Left hindlimb (tissue), 1 donor: ENCODE results near the gene SARDH.

Experiments
- DNase-seq: peaks from one replicate; pipeline ENCODE4 v3.0.0-alpha.2; 2018

The SARDH gene

DNA sequence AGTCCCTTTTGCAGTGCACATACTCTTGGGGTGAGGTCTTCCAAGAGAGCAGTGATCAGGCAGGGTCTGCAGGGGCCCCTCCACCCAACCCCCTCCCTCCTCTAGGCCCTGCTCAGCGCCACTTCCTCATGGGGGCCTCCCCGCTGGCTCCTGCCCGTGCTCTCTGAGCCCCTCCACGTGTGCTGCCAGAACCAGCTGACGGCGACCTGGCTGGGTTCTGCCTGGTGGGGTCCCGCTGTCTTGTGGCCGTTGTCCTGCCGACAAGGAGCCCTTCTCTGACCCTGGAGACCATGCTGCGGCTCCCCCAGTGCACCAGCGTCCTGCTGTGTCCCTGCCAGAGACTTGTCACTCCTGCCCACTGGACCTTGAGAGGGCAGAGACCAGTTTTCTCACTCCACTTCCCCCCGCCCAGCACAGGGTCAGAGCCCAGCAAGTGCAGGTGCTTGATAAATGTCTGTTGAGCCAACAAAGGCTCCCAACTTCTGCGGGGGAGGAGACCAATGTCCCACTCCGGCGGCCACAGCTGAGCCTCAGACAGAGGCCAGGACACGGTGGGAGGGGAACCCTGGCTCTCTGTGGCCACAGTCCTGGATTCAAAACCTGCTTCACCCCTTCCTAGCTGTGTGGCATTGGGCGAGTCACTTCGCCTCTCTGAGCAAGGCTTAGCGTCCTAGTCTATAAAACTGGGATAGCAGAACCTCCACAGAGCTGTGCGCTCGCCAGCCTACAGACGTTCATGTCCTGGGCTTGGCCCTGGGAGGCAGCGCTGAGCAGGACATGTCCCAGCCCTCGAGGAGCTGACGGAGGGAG, 24.8 kb downstream of the SARDH start:
- peak; percentile 26 for DNase-seq

DNA sequence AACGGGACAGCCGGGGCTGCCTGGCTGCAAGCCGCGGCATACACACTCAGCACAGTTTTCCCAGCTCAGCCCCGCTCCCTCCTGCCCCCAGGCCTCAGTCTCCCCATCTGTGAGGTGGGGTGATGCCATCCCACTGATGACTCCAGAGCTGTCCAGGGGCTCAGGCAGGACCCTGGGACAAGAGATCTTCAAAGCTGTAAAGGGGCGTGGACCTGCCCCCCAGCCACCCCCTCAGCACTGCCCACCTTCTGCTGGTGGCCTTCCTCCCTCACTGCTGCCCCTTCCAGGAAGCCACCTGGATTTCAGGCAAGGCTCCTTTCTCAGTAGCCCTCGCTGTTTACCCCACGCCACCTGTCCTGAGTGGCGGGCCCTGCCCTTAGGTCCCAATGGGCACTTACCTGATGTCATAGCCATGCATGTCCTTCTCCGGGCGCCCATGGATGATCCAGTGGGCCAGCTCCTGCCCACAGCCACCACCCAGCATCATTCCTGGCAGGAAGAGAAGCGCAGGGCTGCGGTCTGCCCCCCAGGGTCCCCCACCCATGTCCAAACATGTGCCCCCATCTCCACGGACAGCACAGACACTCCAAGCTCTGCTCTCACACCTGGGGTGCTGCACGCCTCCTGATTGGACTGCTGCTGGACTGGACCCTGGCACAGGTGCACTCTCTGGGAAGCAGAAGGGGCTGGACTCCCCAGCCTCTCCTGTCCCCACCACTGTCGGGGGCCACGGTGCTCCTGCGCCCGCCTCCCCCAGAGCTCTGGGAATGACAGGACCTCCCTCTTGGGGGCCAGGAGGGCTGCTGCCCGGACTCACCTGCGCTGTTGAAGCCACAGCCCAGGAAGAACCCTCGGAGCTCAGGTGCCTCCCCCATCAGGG, 25.7 kb downstream of the SARDH start:
- no peak for DNase-seq

DNA sequence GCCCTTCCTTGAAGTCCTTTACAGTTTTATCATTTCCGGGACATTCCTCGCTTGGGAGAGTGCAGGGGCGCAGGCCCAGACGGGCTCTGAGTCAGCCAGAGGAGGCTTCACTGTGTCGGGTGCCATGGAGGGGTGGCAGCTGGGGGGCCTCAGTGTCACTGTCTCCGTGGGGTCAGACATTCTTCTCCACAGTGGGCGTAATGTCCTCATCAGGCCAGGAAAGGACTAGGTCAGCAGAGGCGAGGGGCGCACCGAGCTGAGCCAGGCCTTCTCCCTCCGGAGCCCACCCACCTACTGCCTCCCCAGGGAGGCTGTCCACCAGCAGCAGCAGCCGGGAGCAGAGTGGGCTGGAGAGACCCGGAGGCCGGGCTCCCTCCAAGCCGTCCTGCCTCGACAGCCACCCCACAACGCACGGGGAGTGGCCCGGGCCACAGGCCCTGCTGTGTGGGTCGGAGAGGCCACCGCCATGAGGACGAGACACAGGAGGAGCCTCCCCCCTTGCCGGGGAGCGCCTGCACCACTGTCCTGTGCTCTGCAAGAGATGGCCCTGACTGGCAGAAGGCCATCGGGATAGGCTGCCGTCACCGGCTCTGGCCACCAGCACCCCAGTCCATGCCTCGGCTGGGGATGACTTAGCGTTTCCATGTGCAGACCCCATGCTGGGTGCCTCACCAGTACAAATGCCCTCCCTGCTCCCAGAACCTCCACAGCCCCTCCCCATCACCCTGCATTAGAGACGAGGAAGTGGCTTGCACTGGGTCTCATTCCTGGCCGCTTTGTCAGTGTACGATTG, 26.5 kb downstream of the SARDH start:
- peak; percentile 28 for DNase-seq

DNA sequence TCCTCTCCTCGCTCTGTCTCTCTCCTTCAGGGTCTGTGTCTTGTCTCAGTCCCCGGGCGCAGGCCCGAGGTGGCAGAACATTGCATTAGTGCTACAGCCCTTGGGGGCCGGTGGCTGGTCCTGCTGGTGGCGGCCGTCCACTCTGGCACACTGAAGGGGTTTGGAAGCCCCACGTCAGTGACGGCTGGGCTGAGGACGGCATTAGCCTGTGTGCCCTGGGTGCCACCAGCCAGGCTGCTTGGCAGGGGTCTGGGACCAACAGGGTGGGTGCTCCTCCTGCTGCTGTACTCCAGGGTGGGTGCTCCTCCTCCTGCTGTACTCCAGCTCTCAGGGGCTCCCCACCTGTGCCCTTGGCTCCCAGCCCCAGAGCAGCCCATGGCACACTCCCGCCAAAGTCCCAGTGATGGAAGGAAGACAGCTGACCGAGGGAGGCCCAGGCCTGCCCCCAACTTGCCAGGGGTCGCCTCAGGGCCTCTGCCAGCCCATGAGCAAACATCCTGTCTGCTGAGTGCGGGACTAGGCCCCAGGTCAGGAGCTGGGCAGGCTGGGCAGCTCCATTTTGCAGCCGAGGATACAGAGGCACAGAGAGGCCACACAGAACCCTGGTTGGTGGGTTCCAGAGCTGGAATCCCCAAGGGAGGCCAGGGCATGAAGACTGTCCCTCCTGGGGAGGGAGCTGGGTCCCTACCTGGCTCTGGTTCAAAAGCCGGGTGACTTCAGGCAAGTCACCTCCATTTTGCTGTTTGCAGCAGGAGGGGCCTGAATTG, 27.3 kb downstream of the SARDH start:
- DNase-seq, result peak; percentile 32

DNA sequence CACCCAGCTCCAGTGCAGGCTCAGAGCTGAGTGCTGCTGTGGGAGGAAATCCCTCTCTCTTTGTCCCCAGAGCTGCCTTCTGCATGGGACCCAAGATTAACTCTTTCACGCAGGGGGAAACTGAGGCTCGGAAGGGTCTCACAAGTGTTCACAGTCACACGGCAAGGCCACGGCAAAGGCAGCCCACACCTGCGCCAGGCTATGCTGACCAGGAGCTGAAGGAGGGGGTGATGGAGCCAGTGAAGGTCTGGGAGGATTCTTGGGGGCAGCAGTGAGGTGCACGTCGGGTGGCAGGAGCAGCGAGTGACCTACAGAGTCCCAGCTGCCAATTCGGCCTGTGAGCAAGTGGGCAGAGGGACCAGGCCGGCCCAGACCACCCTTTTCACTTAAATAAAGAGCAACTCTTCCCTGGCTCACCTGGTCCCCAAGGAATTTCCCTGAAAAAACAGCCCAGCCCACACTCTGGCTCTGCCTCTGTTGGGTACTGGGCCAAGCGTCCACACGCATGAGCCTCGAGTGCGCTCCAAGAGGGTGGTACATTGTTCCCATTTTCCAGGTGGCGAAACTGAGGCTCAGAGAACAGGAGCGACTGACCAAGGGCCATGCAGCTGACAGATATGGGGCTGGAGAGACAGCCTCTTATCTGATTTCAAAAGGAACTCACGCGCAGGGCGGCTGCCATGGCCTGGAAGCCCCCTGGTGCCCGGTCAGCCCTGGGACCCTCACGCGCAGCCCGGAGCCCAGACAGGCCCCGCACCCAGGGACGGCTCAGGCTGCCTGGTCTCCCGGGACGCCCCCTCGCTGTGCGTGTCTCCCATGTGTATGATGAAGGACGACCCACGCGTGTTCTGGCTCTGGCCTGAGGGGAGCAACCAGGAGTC, 28.2 kb downstream of the SARDH start:
- DNase-seq, result peak; percentile 21

DNA sequence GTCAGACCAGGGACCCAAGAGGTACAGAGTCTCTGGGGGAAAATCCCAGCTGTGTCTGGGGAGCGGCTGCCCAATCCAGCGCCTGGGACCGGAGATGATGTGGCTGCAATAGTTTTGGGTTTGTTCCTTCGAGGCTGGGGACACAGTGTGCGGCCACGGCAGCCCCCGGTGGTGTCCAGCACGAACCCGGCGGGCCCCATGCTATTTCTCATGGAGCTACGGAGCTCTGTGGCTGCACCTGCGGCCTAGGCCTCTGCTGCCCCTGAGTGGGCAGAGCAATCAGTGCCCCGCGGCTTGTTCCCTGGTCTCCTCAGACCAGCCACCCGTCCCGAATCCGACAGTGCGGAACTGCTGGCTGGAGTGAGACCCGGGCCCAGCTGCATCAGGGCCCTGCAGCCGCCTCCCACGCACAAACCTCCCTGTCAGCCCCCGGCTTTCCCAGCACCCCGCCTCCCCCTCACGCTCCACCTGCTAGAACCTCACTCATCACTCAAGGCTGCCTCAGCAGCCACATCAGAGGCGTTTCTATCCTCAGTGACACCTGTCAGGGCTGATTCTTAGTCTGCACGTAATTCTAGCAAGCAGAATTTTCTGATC, 29.0 kb downstream of the SARDH start:
- DNase-seq, result peak; percentile 33

DNA sequence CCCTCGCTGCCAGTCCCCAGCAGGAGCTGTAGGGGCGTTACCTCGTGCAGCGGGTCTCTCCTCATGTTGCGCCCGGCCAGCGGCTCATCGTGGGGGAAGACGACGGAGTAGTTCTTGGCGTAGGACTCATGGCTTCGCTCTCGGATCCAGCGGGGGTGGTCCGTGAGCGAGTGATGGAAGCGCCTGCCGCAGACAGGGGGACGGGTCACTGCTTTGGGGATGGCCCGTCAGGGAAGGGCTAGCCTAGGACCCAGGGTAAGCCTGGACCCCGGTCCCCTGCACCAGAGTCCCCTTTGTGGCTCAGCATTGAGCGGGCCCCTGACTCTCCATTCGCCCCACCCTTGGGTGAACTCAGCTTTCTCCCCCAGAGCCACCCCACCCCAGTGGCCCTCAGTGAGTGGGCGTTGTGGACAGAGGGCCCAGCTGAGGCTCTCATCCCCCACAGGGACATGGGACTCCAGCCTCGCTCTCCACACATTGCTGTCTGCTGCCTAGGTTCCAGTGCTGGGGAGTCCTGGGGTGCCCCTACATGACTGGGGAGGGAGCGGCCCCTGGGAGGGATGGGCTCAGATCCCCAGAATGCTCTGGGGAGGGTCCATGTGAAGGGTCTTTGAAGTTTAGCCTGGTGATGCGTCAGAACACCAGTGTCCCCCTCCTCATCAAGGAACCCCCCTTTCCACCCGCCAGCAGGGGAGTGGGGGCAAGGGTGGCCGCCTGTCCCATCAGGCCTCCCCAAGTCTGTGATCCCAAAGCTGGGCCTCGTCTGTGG, 29.7 kb downstream of the SARDH start:
- DNase-seq, result peak; percentile 19

DNA sequence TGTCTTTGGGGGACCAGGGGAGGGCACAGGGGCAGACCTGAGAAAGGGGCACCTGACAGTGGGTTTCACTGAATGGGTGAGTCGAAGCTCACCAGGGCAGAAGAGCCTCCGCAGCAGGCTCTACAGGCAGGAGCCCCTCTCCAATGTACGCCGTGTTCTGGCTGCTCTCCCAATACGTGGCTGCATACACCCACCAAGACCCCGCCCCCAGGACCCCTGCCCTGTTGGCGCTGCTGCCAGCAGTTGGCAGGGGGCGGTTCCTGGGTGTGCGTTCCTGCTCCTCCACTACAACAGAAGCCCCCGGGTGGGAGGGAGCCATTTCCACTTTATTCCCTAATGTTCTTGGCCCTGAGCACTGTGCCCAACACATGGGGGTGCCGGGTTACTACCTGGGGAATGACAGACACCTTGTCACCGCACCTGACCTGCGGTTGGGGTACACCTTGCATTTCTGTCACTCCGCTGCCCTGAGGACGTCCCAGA, 30.3 kb downstream of the SARDH start:
- DNase-seq, result peak; percentile 26

DNA sequence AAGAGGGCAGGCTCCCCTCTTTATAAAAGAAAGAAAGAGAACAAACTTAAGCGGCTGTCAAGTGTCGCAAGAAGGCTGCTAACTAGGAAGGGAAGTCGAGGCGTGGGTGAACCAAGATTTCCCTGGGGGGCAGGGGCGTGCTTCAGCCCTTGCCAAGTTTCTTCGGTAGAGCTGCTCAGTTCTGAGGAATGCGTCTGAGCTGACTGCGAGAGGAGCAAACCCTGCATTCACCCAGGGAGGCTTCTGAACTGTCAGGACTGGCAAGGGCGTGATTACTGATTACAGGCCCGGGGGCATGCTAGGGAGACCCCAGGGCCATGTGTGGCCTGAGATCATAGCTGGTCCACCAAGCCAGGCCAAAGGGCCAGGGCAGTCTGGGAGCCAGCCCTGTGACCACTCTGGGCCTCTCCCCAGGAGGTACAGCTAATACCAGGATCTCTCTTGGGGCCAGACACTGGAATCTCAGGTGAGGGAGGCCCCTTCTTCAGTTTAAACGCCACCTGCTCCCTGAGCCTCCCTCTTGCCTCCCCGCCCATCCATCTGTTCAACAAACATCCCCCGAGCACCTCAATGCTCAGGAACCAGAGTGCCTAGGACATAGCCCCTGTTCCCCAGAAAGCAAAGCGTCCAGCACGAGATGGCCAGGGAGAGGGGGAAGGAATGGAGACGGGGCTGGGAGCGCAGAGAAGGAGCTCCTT, 30.9 kb downstream of the SARDH start:
- peak; percentile 47 for DNase-seq

DNA sequence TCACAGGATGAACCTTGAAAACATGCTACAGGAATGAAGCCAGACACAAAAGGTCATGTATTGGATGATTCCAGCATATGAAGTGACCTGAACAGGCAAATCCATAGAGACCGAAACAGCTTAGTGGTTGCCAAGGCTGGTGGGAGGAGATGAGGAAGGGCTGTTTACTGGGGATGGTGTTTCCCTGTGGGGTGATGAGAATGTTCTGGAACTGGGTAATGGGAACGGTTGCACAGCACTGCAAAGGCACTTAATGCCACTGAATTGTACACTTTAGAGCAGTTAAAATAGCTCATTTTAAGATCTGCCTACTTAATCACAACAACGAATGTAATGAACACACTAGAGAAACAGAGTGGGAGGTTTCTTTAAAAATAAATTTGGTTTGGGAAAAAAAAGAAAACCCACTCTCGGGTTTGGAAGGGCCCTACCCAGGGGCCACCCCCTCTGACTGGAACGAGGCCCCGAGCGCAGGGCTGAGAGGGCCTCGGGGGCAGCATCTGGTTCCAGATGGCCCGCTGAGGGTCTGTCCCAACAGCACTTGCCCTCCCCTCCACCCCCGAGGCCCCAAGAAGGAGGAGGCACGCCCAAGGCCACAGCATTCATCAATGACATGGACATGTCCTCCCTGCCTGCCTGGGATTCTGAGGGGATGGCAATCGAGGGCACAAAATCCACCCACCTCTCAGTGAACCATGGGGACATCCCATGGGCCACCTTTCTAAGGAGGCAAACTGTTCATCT, 31.7 kb downstream of the SARDH start:
- peak; percentile 25 for DNase-seq

DNA sequence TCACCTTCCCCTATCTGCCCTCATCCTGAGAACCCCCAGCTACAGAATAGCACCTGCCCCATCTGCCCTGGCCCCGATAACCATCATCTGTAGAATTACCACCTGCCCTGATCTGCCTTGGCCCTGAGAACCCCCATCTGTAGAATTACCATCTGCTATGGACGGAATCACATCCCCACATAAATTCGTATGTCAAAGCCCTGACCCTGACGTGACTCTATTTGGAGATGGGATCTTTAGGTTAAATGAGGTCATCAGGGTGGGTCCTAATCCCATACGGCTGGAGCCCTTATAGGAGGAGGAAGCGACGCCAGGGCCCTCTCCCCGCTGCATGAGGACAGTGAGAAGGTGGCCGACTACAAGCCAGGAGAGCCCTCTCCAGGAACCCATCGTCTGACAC, 32.6 kb downstream of the SARDH start:
- DNase-seq, result peak; percentile 19

DNA sequence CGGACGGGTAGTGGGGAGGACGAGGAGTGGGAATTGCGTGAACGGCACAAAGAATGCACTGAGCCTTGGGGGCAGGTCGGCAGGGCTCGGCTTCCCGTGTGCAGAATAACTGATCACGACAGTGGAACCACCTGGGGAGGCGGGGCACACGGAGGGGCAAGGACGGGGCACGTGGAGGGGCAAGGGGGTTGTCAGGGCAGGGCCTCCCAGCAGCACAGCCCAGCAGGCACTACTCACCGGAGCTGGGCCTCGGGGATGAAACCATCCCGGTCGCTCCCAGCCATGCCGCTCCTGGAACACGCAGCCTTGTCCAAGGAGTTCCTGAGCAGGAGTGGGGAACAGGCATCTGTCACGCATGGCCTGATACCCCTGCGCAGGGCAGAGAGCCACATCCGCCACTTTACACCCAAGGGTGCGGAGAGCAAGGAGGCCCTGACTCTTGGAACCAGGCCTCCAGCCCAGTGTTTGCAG, 33.4 kb downstream of the SARDH start:
- DNase-seq, result peak; percentile 20

DNA sequence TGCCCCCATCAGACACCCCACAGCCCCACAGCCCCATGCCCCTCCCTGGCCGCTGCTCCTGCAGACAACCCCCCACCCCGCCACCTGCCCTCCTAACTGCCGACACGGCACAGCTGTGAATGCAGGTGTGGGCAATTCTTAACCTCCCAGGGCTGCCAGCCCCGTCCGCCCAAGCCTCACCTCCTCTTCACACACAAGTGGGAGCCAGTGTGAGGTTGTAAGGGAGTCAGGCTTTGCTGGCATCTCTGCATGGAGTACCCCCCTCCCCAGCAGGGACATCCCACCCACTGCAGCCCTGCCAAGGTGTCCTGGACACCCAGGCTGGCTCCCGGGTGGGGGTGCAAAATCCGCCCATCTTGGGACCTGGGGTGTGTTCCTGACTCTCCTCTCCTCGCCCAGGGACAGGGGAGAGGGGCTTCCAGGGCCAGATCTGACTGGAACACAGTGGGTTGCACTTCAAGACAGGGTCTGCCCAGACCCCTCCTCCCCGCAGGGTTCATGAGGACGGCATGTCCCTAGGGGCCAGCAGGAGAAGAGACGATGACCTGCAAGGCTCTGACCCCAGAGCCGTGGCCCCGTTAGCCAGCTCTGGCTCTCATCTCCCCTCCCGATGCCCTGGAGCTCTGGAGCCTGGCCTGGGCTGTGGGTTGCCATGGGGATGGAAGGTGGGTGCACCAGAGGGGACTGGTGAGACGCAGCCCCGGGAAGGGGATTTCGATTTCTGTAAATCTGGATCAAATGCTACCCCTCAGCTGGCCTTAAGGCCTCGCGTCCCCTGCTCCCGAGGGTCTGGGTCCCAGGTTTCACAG, 34.4 kb downstream of the SARDH start:
- DNase-seq, result peak; percentile 35

DNA sequence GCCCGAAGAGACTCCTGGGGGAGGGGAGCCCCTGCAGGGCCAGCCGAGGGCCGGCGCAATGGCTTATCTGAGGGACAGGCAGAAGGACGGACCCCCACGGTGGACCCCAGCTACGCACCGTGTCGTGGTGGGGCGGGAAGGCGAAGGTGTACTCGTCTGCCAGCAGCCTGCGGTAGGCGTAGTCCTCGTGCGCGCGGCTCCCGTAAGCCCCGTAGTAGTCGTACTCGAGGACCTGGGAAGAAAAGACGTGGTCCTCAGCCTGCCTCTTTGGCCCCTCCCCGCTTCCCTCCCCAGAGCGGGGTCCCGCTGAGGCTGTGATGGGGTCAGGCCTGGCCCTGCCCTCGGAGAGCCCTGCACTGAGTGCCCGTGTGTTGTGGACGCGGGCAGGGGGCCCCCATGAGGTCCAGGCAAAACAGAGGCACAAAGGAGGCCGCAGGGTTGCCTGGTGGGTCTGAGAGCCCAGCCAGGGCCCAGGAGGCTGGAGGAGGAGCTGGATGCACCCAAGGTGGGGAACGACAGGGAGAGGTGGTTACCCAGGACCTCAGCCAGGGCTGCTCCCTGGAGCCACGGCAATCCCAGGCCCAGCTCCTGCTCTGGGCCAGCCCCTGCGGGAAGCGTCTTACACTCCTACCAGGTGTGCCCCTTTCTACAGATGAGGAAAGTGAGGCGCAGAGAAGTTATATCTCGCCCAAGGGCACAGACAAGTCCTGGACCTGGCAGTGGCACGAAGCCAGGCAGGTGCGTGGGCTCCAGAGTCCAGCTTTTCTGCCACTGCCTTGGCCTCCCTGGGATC, 35.2 kb downstream of the SARDH start:
- peak; percentile 33 for DNase-seq

DNA sequence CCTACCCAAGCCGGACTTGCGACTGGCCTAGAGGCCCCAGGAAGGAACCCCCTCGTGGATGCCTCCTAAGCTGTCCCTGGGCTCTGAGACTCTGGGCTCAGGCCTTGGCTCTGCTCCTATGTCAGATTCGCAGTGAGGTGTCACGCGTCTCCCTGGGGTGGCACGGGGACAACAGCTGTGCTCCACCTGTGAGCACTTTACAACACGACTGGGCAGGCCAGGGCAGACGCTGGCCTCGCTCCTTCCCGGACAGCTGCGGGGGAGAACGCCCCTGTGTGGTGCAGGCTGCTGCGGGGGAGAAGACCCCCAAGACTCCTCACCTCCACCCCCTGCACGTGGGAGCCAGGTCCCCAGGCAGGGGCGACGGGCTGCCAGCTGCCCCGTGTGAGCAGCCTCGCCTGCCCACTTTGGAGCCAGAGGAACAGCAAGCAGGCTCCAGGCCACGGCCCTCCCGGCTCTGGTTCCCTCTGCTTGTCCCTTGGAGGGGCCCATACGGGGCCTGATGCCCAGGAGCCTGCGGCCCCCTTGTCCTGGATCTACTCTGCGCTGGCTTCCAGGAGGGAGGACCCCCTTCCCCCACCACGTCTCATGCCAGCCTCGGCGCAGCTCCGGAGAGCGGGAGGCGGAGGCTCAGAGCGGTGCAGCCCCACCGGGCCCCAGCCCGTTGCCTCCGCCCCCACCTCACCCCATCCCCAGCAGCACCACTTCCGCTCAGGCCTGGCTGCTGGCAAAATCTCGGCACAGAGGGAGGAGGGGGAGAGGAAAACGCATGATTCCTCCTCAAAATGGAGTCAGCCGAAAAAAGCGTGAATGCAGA, 36.0 kb downstream of the SARDH start:
- DNase-seq, result peak; percentile 88
